Activated T-helper 1 cell treated with Interleukin-2 at 50 U/mL for 16 hours (primary cell): ENCODE data around the gene LMCD1.
"Not testable (repeated sequence)": the region's sequence is repeated elsewhere in the genome, so short reads cannot be mapped to it uniquely, and the experiment has no call there.

Experiments
- DNase-seq: peaks from one replicate; pipeline ENCODE4 v3.0.0-alpha.2; 2020; ENCODE audit warnings: low read depth

LMCD1 gene

GRCh38 chr3:8560366-8561007 lies 58.9 kb downstream of the LMCD1 start:
- no peak for DNase-seq

GRCh38 chr3:8561370-8561769 lies 59.7 kb downstream of the LMCD1 start:
- no peak for DNase-seq

- DNase-seq, result no peak
Observed at GRCh38 chr3:8562081-8562595, 60.5 kb downstream of the LMCD1 start.

- DNase-seq, result no peak
Observed at GRCh38 chr3:8563146-8563545, 61.5 kb downstream of the LMCD1 start.

- DNase-seq, result no peak
Observed at GRCh38 chr3:8563597-8563996, 62.0 kb downstream of the LMCD1 start.

- DNase-seq, result no peak
Observed at GRCh38 chr3:8565376-8565775, 63.8 kb downstream of the LMCD1 start.

- DNase-seq, result no peak
Observed at GRCh38 chr3:8567784-8568575, 66.4 kb downstream of the LMCD1 start.

- no peak for DNase-seq
Observed at GRCh38 chr3:8571256-8571655, 69.6 kb downstream of the LMCD1 start.

- DNase-seq, result no peak
Observed at GRCh38 chr3:8573342-8573926, 71.8 kb downstream of the LMCD1 start.

- DNase-seq, result no peak
Observed at GRCh38 chr3:8574040-8574669, 72.5 kb downstream of the LMCD1 start.

GRCh38 chr3:8574670-8575322 lies 73.2 kb downstream of the LMCD1 start:
- DNase-seq, result no peak

GRCh38 chr3:8575364-8576104 lies 73.9 kb downstream of the LMCD1 start:
- DNase-seq, result no peak

GRCh38 chr3:8576436-8576835 lies 74.8 kb downstream of the LMCD1 start:
- no peak for DNase-seq

- DNase-seq, result no peak
Observed at GRCh38 chr3:8576841-8577571, 75.4 kb downstream of the LMCD1 start.

- no peak for DNase-seq
Observed at GRCh38 chr3:8578282-8578681, 76.7 kb downstream of the LMCD1 start.

- no peak for DNase-seq
Observed at GRCh38 chr3:8579096-8579495, 77.5 kb downstream of the LMCD1 start.

- no peak for DNase-seq
Observed at GRCh38 chr3:8579943-8580342, 78.3 kb downstream of the LMCD1 start.

- DNase-seq, result not testable (repeated sequence)
Observed at GRCh38 chr3:8580434-8580833, 78.8 kb downstream of the LMCD1 start.

- no peak for DNase-seq
Observed at GRCh38 chr3:8581373-8581772, 79.8 kb downstream of the LMCD1 start.

GRCh38 chr3:8581806-8582445 lies 80.3 kb downstream of the LMCD1 start:
- DNase-seq, result no peak
